HEK293 (cell line): ENCODE results near the gene LELP1.

Experiments used
- CTCF ChIA-PET: fragments of 350-600 bp; formaldehyde crosslinking; extraction: SDS; loops from one replicate; lab custom pipeline; 2021; ENCODE audit warnings: antibody characterized with exemption; lab: Yijun Ruan, JAX
- POLR2A ChIA-PET: fragments of 300-600 bp; formaldehyde crosslinking; extraction: SDS; loops from one replicate; lab custom pipeline; 2020; ENCODE audit warnings: antibody characterized with exemption, inconsistent platforms; lab: Yijun Ruan, JAX
- H3K27ac ChIP-seq: fragments of 200-500 bp; sonication (Bioruptor generic); 2 replicates; pipeline ENCODE4 v1.5.1; 2014; ENCODE audit warnings: low read depth, low read length, control low read depth, inconsistent platforms; ENCODE audit errors: extremely low read depth
- H3K36me3 ChIP-seq, 2 experiments: fragments of 200-500 bp in 1 of 2; sonication (Bioruptor generic) in 1 of 2; 1 replicate in 1 of 2; 2 replicates in 1 of 2; pipeline ENCODE4 v1.5.1; 2014 to 2017; ENCODE audit warnings: inconsistent platforms in 2 of 2, low read length in 2 of 2; ENCODE audit not compliant: control insufficient read depth in 2 of 2, insufficient read depth in 1 of 2
- H3K4me1 ChIP-seq: fragments of 200-500 bp; sonication (Bioruptor generic); 2 replicates; pipeline ENCODE4 v1.5.1; 2014; ENCODE audit warnings: mild to moderate bottlenecking, low read length, inconsistent platforms; ENCODE audit not compliant: control insufficient read depth, insufficient read depth
- H3K4me3 ChIP-seq: 2 replicates; pipeline ENCODE4 v1.5.1; 2011; ENCODE audit warnings: low read depth, mild to moderate bottlenecking, control low read depth, low read length, moderate library complexity
- H3K9me3 ChIP-seq: fragments of 200-500 bp; sonication (Bioruptor generic); 2 replicates; pipeline ENCODE4 v1.5.1; 2014; ENCODE audit warnings: low read depth, low read length, inconsistent platforms; ENCODE audit not compliant: control insufficient read depth, insufficient read depth
- KLF16 ChIP-seq: fragments of 450-650 bp; formaldehyde crosslinking; IDR thresholded peaks from 2 replicates; pipeline ENCODE4 v1.5.1; 2017; ENCODE audit warnings: missing biosample characterization, missing genetic modification characterization
- MYNN ChIP-seq: fragments of 450-650 bp; formaldehyde crosslinking; IDR thresholded peaks from 2 replicates; pipeline ENCODE4 v1.5.1; 2016; ENCODE audit warnings: missing biosample characterization, missing genetic modification characterization, borderline replicate concordance
- PATZ1 ChIP-seq: fragments of 450-650 bp; formaldehyde crosslinking; IDR thresholded peaks from 2 replicates; pipeline ENCODE4 v1.5.1; 2016; ENCODE audit warnings: missing biosample characterization, missing genetic modification characterization
- PRDM10 ChIP-seq: fragments of 450-650 bp; formaldehyde crosslinking; IDR thresholded peaks from 2 replicates; pipeline ENCODE4 v1.5.1; 2016; ENCODE audit warnings: missing biosample characterization, missing genetic modification characterization
- SP3 ChIP-seq: fragments of 450-650 bp; formaldehyde crosslinking; IDR thresholded peaks from 2 replicates; pipeline ENCODE4 v1.5.1; 2016; ENCODE audit warnings: missing biosample characterization, missing genetic modification characterization
- ZBTB1 ChIP-seq: fragments of 450-650 bp; formaldehyde crosslinking; IDR thresholded peaks from 2 replicates; pipeline ENCODE4 v1.5.1; 2016; ENCODE audit warnings: missing biosample characterization, missing genetic modification characterization
- ZBTB17 ChIP-seq: fragments of 450-650 bp; formaldehyde crosslinking; IDR thresholded peaks from 2 replicates; pipeline ENCODE4 v1.5.1; 2016; ENCODE audit warnings: missing biosample characterization, missing genetic modification characterization
- ZBTB8A ChIP-seq: fragments of 450-650 bp; formaldehyde crosslinking; IDR thresholded peaks from 2 replicates; pipeline ENCODE4 v1.5.1; 2016; ENCODE audit warnings: missing biosample characterization, missing genetic modification characterization
- ZFP37 ChIP-seq: fragments of 450-650 bp; formaldehyde crosslinking; IDR thresholded peaks from 2 replicates; pipeline ENCODE4 v1.5.1; 2016; ENCODE audit warnings: missing biosample characterization, missing genetic modification characterization
- ZNF132 ChIP-seq: fragments of 450-650 bp; formaldehyde crosslinking; IDR thresholded peaks from 2 replicates; pipeline ENCODE4 v1.5.1; 2017; ENCODE audit warnings: missing biosample characterization, missing genetic modification characterization, borderline replicate concordance
- ZNF155 ChIP-seq: fragments of 450-650 bp; formaldehyde crosslinking; IDR thresholded peaks from 2 replicates; pipeline ENCODE4 v1.5.1; 2016; ENCODE audit warnings: missing biosample characterization, missing genetic modification characterization
- ZNF175 ChIP-seq: fragments of 450-650 bp; formaldehyde crosslinking; IDR thresholded peaks from 2 replicates; pipeline ENCODE4 v1.5.1; 2016; ENCODE audit warnings: missing biosample characterization, missing genetic modification characterization
- ZNF26 ChIP-seq: fragments of 450-650 bp; formaldehyde crosslinking; IDR thresholded peaks from 2 replicates; pipeline ENCODE4 v1.5.1; 2016; ENCODE audit warnings: missing biosample characterization, missing genetic modification characterization
- ZNF292 ChIP-seq: fragments of 450-650 bp; formaldehyde crosslinking; IDR thresholded peaks from 2 replicates; pipeline ENCODE4 v1.5.1; 2016; ENCODE audit warnings: low read depth, missing biosample characterization, missing genetic modification characterization, borderline replicate concordance
- ZNF311 ChIP-seq: fragments of 450-650 bp; formaldehyde crosslinking; IDR thresholded peaks from 2 replicates; pipeline ENCODE4 v1.5.1; 2017; ENCODE audit warnings: missing biosample characterization, missing genetic modification characterization, borderline replicate concordance
- ZNF324 ChIP-seq: fragments of 450-650 bp; formaldehyde crosslinking; IDR thresholded peaks from 2 replicates; pipeline ENCODE4 v1.5.1; 2016; ENCODE audit warnings: missing biosample characterization, missing genetic modification characterization
- ZNF449 ChIP-seq: fragments of 450-650 bp; formaldehyde crosslinking; IDR thresholded peaks from 2 replicates; pipeline ENCODE4 v1.5.1; 2017; ENCODE audit warnings: missing biosample characterization, mild to moderate bottlenecking, missing genetic modification characterization, moderate library complexity
- ZNF585B ChIP-seq: fragments of 450-650 bp; formaldehyde crosslinking; IDR thresholded peaks from 2 replicates; pipeline ENCODE4 v1.5.1; 2016; ENCODE audit warnings: missing biosample characterization, missing genetic modification characterization
- ZNF621 ChIP-seq: fragments of 450-650 bp; formaldehyde crosslinking; IDR thresholded peaks from 2 replicates; pipeline ENCODE4 v1.5.1; 2017; ENCODE audit warnings: missing biosample characterization, missing genetic modification characterization
- ZNF785 ChIP-seq: fragments of 450-650 bp; formaldehyde crosslinking; IDR thresholded peaks from 2 replicates; pipeline ENCODE4 v1.5.1; 2016; ENCODE audit warnings: missing biosample characterization, missing genetic modification characterization
- ZNF792 ChIP-seq: fragments of 450-650 bp; formaldehyde crosslinking; IDR thresholded peaks from 2 replicates; pipeline ENCODE4 v1.5.1; 2016; ENCODE audit warnings: missing biosample characterization, missing genetic modification characterization
- ZXDB ChIP-seq: fragments of 450-650 bp; formaldehyde crosslinking; IDR thresholded peaks from 2 replicates; pipeline ENCODE4 v1.5.1; 2016; ENCODE audit warnings: missing biosample characterization, missing genetic modification characterization

Gene LELP1

GRCh38 chr1:153246825-153247224, 43.6 kb downstream of the LELP1 start (continued):
- TF ChIP-seq ZNF26 (tag by site-specific recombination) (no peak), ZXDB (tag by site-specific recombination) (no peak), ZBTB17 (tag by site-specific recombination) (no peak), ZNF175 (tag by site-specific recombination) (no peak), ZBTB1 (tag by site-specific recombination) (no peak), ZNF324 (tag by site-specific recombination) (no peak), ZNF449 (tag by site-specific recombination) (no peak), PATZ1 (tag by site-specific recombination) (no peak), ZNF132 (tag by site-specific recombination) (no peak)

- H3K9me3 ChIP-seq: no peaks in the 10 kb centered on the region
- H3K36me3 ChIP-seq: no peaks in the 10 kb centered on the region
- H3K4me1 ChIP-seq: no peaks in the 10 kb centered on the region
- ChIA-PET CTCF (interaction anchor here (0.9 kb wide), 1 partner anchor 9 kb away, joined by 5 read pairs; no protein-coding TSS in a partner anchor), POLR2A (no interaction called here)
- H3K27ac ChIP-seq: no peak overlapping the region
- TF ChIP-seq ZBTB17 (tag by site-specific recombination): peak; percentile 44; the same call in 1 of the 2 replicates
- TF ChIP-seq ZNF155 (tag by site-specific recombination): no peak
- TF ChIP-seq ZNF311 (tag by site-specific recombination): no peak
- H3K4me3 ChIP-seq: no peak overlapping the region
These were observed 45.1 kb downstream of the LELP1 start for GRCh38 chr1:153248176-153248879.

- no peaks in the 10 kb centered on the region for H3K4me1 ChIP-seq
- POLR2A ChIA-PET: no interaction called here
- H3K36me3 ChIP-seq: no peaks in the 10 kb centered on the region
- CTCF ChIA-PET: interaction anchor here (0.7 kb wide), 1 partner anchor 16 kb away, joined by 3 read pairs; no protein-coding TSS in a partner anchor
- H3K4me3 ChIP-seq: no peak overlapping the region
- no peak overlapping the region for H3K27ac ChIP-seq
- no peaks in the 10 kb centered on the region for H3K9me3 ChIP-seq
- TF ChIP-seq KLF16 (tag by site-specific recombination) (no peak), ZNF585B (tag by site-specific recombination) (no peak), PATZ1 (tag by site-specific recombination) (no peak), ZFP37 (no peak), ZNF785 (no peak), ZNF292 (no peak), ZBTB8A (tag by site-specific recombination) (no peak), ZNF621 (no peak), MYNN (tag by site-specific recombination) (no peak), PRDM10 (tag by site-specific recombination) (no peak), ZNF792 (tag by site-specific recombination) (no peak), SP3 (tag by site-specific recombination) (no peak)
These were observed 46.9 kb downstream of the LELP1 start for GRCh38 chr1:153250166-153250565.
